ENCODE results near the gene BTC.

- no peak for TF ChIP-seq CTCF (IDR thresholded peaks at IDR 0.05; ENCODE audit: poor library complexity, severe bottlenecking)
- TF ChIP-seq POLR2AphosphoS5 (IDR thresholded peaks at IDR 0.05): no peak
- no peak for TF ChIP-seq SMC3 (conservative IDR thresholded peaks at IDR 0.05; ENCODE audit: poor library complexity)
- no peak for TF ChIP-seq EP300 (conservative IDR thresholded peaks at IDR 0.05; ENCODE audit: poor library complexity, severe bottlenecking)
- TF ChIP-seq TAF1 (IDR thresholded peaks at IDR 0.05; ENCODE audit: low read depth): no peak
- TF ChIP-seq EZH2 (IDR thresholded peaks at IDR 0.05; ENCODE audit: borderline replicate concordance, insufficient read depth, low read length, poor library complexity, severe bottlenecking): no peak
- TF ChIP-seq RAD21 (conservative IDR thresholded peaks at IDR 0.05): no peak
Measured at GRCh38 chr4:74800310-74800709, 6.0 kb upstream of the BTC start.

Data from neural cell (in vitro differentiated cells).